Lower leg skin (tissue), 4 donors: ENCODE data around the gene SHMT1. TPM values are rescaled to one million over a fixed set of nuclear protein-coding genes. Genes with fewer than 3 reads are reported as not detected.
"Not testable (repeated sequence)": the region's sequence is repeated elsewhere in the genome, so short reads cannot be mapped to it uniquely, and the experiment has no call there.

Source experiments
- DNase-seq, 2 donors: peaks; one replicate each; pipeline ENCODE4 v3.0.0-alpha.2; 2019; ENCODE audit warnings: low spot score in 2 of 2
- H3K4me3 ChIP-seq: fragments of 200-600 bp; sonication (generic); 2 replicates; pipeline ENCODE4 v1.5.1; 2017; ENCODE audit warnings: mild to moderate bottlenecking, low read depth; ENCODE audit not compliant: poor library complexity, severe bottlenecking
- POLR2A ChIP-seq, 2 donors: fragments of 450-650 bp; IDR thresholded peaks; one replicate each; pipeline ENCODE4 v1.6.1; 2016 to 2017; ENCODE audit warnings: antibody characterized with exemption in 2 of 2, mild to moderate bottlenecking in 1 of 2, moderate library complexity in 1 of 2
- WGBS, 2 donors: methylation state at CpG; one replicate each; pipeline ENCODE4 v1.1.5; 2018; 5-methylcytosine and 5-hydroxymethylcytosine counted together
- intact Hi-C: fragments of 100-400 bp; cut with DNase I; formaldehyde crosslinking; loops from one replicate; pipeline ENCODE4 v1.15.0; 2023; ENCODE audit warnings: low total_unique reads
- total RNA-seq, 4 donors: library from RNA; depleted of rRNA; stranded (reverse); fragments of >200 nt; gene quantifications; one replicate each; pipeline ENCODE4 v1.1.0, GENCODE V29; 2016
- TF ChIP-seq, protein P1 (sequence below), 3 donors: fragments of 450-650 bp; IDR thresholded peaks; one replicate each; pipeline ENCODE4 v1.5.1; 2016; ENCODE audit warnings: antibody characterized with exemption in 3 of 3, mild to moderate bottlenecking in 3 of 3, moderate library complexity in 2 of 3

The SHMT1 gene
- total RNA-seq, 4 donors from 2014 or later = 49.2 to 63.8 (median 54.6) TPM

DNA sequence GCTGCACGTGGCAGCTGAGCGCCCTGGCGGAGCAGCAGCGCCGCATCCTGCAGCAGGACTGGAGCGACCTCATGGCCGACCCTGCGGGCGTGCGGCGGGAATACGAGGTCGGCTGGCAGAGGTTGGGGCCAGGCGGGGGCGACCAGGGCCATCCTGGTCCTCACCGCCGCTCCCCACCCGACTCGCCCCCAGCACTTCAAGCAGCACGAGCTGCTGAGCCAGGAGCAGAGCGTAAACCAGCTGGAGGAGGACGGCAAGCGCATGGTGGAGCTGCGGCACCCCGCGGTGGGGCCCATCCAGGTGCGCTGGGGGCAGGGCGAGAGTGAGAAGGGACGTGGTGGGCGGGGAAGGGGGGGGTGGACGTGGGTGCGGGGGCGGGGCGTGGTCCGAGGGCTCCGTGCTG is 19.7 kb upstream of the SHMT1 start:
- H3K4me3 ChIP-seq, intact Hi-C loops, DNase-seq: not testable (repeated sequence)
- 34 to 52% methylated on average over 16 to 23 of the region's 36 CpGs for WGBS, 2 donors

DNA sequence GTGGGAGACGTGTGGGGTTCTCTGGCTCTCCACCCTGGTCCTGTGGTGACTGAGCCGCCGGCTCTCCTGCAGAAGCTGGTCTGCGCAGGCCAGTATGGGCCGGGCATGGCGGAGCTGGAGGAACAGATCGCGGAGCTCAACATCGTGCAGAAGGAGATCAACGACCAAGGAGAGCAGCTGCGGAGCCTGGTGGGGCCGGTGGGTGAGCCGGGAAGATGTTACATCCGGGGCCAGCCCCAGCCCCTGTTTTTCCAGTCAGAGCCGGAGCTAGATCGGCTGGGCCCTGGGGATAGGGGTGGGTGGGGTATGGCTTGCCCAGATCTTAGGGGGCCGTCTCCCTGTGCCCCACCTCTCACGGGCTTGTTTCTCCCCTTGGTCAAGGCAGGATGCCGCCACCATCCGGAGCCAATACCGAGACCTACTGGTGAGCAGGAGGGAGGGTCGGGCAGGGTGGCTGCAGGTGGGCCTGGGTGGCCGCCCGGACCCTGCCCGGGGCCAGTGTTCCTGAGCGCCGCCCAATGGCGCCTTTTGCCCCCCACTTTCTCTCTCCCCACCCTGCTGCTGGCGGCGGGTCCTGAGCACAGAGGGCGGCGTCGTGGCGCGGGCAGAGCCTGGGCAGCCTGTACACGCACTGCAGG is 19.2 kb upstream of the SHMT1 start:
- intact Hi-C loops = no loop called here
- no peak overlapping the region for H3K4me3 ChIP-seq
- no peak for TF ChIP-seq POLR2A (IDR thresholded peaks at IDR 0.05)
- TF ChIP-seq, protein P1, sequence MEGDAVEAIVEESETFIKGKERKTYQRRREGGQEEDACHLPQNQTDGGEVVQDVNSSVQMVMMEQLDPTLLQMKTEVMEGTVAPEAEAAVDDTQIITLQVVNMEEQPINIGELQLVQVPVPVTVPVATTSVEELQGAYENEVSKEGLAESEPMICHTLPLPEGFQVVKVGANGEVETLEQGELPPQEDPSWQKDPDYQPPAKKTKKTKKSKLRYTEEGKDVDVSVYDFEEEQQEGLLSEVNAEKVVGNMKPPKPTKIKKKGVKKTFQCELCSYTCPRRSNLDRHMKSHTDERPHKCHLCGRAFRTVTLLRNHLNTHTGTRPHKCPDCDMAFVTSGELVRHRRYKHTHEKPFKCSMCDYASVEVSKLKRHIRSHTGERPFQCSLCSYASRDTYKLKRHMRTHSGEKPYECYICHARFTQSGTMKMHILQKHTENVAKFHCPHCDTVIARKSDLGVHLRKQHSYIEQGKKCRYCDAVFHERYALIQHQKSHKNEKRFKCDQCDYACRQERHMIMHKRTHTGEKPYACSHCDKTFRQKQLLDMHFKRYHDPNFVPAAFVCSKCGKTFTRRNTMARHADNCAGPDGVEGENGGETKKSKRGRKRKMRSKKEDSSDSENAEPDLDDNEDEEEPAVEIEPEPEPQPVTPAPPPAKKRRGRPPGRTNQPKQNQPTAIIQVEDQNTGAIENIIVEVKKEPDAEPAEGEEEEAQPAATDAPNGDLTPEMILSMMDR (IDR thresholded peaks at IDR 0.05) = no peak
- WGBS, 2 donors = 69 to 81% methylated on average over 20 to 24 of the region's 36 CpGs
- DNase-seq = no peak

DNA sequence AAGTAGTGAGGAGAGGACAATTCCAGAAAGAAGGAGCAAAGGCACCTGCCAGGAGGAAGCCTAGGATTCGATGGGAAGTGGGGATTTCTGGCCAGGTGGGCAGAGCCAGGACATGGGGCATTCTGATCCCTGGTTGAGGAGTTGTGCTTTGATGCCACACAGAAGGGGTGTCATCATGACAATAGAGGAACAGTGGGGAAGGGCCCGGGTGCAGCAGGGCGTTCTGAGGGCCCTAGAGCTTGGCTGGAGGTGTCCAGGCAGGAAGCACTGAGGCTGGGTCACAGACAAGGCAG is 18.5 kb upstream of the SHMT1 start:
- WGBS, 2 donors = 84 to 94% methylated on average over 3 of the region's 3 CpGs

DNA sequence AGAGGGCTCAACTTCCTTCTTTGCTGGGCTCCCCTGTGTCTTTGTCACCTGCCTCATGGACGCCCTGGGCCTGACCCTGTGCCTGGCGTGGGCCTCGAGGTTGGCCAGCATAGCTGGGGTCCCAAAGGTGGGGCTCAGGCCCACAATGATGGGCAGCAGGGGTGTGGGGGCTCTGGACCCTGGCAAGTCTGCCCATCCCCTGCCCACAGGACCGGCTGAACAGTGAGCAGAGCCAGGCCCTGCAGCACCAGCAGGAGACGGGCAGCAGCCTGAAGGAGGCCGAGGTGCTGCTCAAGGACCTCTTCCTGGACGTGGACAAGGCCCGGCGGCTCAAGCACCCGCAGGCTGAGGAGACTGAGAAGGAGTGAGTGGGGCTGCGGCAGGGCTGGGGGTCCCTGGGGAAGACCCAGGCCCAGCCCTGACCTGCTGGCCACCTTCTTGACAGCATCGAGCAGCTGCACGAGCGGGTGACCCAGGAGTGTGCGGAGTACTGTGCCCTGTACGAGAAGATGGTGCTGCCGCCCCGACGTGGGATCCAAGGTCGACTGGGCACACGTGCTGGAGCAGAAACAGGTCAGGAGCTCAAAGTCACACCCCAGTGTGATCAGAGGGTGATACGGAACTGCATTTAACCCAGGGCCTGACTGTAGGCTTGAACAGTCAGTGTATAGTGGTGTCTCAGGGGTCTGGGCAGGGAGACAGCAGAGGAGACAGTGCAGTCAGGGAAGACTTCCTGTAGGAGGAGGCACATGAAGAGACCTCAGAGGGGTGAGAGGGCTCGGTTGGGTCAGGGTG is 18.0 kb upstream of the SHMT1 start:
- DNase-seq = peak in 1 of 2 donors; percentile 77
- intact Hi-C loops = no loop called here
- H3K4me3 ChIP-seq = no peak overlapping the region
- WGBS, 2 donors = 79 to 82% methylated on average over 20 to 22 of the region's 23 CpGs
- TF ChIP-seq, protein P1 (IDR thresholded peaks at IDR 0.05) = no peak

More for the DNA sequence above, 18.5 kb upstream of the SHMT1 start:
- TF ChIP-seq, protein P1 (IDR thresholded peaks at IDR 0.05) = no peak
- no peak for TF ChIP-seq POLR2A (IDR thresholded peaks at IDR 0.05)
- intact Hi-C loops = no loop called here
- H3K4me3 ChIP-seq = no peak overlapping the region
- DNase-seq = peak in 1 of 2 donors; percentile 64

DNA sequence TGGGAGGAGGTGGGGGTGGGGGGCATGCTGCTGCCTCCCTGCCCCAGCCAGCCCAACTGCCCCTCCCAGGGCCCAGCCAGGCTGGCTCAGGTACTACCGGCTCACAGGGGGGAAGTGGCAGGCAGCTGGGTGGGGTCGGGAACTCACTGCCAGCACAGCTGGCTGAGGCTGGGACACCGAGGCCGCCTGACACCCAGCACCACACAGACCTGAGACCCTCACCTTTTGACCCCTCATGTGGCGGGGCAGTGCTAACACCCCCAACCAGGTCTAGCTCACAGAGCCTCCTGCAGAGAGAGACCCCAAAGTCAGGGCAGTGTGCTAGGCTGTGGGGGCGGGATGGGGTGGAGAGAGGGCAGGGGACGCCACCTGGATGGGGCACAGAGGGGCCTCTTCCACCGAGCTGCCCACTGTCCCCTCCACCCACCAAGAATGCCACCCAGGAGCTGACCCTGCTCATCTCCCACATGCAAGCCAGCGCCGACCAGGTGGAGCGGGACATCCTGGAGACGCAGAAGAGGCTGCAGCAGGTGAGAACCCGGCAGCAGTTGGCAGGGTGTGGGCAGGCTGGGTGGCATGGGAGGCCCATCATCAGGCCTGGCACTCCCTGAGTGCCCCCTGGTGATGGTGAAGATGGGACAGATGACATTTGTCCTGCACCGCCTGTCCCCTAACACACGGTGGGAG is 17.3 kb upstream of the SHMT1 start:
- no peak for TF ChIP-seq POLR2A (IDR thresholded peaks at IDR 0.05)
- TF ChIP-seq, protein P1 (IDR thresholded peaks at IDR 0.05) = no peak
- peak in 1 of 2 donors; percentile 73 for DNase-seq
- intact Hi-C loops = no loop called here
- WGBS, 2 donors = 52 to 74% methylated on average over 12 to 13 of the region's 15 CpGs
- no peak overlapping the region for H3K4me3 ChIP-seq
